HAP-1 (cell line): ENCODE measurements around the gene OR51B2.
"Not testable (repeated sequence)": the region's sequence is repeated elsewhere in the genome, so short reads cannot be mapped to it uniquely, and the experiment has no call there.

ENCODE experiments used
- DNase-seq, 2 experiments: peaks; one replicate each; pipeline ENCODE4 v3.0.0-alpha.2; 2016 to 2020; ENCODE audit warnings: low spot score in 2 of 2
- H3K27me3 ChIP-seq: fragments of 250-450 bp; sonication (Bioruptor Pico); 2 replicates; pipeline ENCODE4 v1.5.1; 2020; ENCODE audit warnings: low read depth, mild to moderate bottlenecking, moderate library complexity
- H3K36me3 ChIP-seq: fragments of 250-450 bp; sonication (Bioruptor Pico); replicated peaks from 2 replicates; pipeline ENCODE4 v1.5.1; 2020; ENCODE audit warnings: mild to moderate bottlenecking
- H3K4me1 ChIP-seq: fragments of 250-450 bp; sonication (Bioruptor Pico); 2 replicates; pipeline ENCODE4 v1.5.1; 2020; ENCODE audit warnings: mild to moderate bottlenecking
- H3K4me3 ChIP-seq: fragments of 250-450 bp; sonication (Bioruptor Pico); 2 replicates; pipeline ENCODE4 v1.5.1; 2020; ENCODE audit warnings: mild to moderate bottlenecking, moderate library complexity
- H3K9me3 ChIP-seq: fragments of 250-450 bp; sonication (Bioruptor Pico); 2 replicates; pipeline ENCODE4 v1.5.1; 2020; ENCODE audit warnings: mild to moderate bottlenecking, moderate library complexity
- in situ Hi-C: fragments of 300-500 bp; cut with MboI; formaldehyde crosslinking; loops from 3 replicates; pipeline ENCODE4 v1.14.3; 2020; ENCODE audit warnings: low sequenced_read_pairs, inconsistent platforms, mixed read lengths

OR51B2 gene

DNA sequence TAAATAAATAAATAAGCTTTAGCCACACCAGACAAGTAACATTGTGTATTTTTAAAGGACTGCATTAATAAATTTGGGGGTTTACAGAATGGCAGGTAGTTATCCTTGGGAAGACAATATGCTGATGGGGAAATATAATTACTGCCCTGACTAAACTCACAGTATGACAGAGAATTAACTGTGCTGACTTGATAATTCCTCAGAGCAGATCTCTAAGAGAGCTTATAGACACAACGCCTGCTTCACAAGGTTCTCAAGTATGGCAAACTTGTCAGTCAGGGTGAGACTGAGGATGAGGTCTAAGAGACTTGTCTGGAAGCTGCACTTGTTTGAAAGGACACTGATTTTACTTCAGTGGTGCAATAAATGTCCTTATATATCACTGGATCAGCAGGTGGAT, 25.6 kb downstream of the OR51B2 start:
- H3K4me1 ChIP-seq = no peaks in the 10 kb centered on the region
- no peaks in the 10 kb centered on the region for H3K9me3 ChIP-seq
- H3K27me3 ChIP-seq = no peaks in the 10 kb centered on the region; the same call in 1 of the 2 replicates
- H3K36me3 ChIP-seq = no peaks in the 10 kb centered on the region
- in situ Hi-C loops = no loop called here
- DNase-seq = no peak
- no peak overlapping the region for H3K4me3 ChIP-seq

DNA sequence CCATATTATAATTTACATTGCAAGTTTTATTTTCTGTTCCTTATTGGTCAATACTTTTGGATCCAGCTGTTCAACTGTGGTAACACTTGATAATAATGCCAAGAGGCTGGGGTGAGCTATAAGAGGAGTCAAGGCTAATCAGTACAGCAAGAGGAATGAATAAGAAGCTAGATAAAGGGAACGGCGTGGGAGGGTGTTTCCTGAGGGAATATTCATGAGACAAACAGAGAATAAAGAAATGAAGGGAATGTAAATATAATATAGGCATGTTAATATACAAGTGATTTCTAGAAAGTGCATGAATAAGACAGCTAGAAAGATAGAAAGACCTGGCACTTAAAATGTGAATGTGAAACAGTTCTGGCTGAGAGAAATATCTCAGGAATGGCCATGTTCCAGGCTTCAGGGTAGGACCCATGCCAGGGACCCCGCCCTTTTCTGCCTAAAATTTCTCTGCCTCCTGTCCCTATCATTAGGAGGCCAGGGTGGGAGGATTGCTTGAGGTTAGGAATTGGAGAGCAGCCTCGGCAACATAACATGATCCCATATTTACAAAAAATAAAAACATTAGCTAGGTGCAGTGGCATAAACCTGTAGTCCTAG, 26.3 kb downstream of the OR51B2 start:
- H3K9me3 ChIP-seq = no peaks in the 10 kb centered on the region
- no peak overlapping the region for H3K4me3 ChIP-seq
- no peaks in the 10 kb centered on the region; the same call in 1 of the 2 replicates for H3K27me3 ChIP-seq
- no peaks in the 10 kb centered on the region for H3K36me3 ChIP-seq
- DNase-seq = no peak
- H3K4me1 ChIP-seq = no peaks in the 10 kb centered on the region
- in situ Hi-C loops = no loop called here

DNA sequence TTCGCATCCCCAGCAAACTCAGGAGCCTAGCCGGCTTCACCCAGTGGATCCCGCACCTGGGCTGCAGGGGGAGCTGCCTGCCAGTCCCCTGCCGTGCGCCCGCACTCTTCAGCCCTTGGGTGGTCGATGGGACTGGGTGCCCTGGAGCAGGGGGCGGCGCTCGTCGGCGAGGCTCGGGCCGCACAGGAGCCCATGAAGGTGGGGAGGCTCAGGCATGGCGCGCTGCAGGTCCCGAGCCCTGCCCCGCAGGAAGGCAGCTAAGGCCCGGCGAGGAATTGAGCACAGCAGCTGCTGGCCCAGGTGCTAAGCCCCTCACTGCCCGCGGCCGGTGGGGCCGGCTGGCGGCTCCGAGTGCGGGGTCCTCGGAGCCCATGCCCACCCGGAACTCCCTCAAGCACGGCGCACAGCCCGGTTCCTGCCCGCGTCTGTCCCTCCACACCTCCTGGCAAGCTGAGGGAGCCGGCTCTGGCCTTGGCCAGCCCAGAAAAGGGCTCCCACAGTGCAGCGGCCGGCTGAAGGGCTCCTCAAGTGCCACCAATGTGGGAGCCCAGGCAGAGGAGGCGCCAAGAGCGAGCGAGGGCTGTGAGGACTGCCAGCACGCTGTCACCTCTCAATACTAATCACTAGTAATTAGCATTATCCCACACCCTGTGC, 29.6 kb downstream of the OR51B2 start:
- H3K27me3 ChIP-seq, H3K36me3 ChIP-seq, H3K9me3 ChIP-seq, DNase-seq, H3K4me3 ChIP-seq, H3K4me1 ChIP-seq, in situ Hi-C loops: not testable (repeated sequence)

DNA sequence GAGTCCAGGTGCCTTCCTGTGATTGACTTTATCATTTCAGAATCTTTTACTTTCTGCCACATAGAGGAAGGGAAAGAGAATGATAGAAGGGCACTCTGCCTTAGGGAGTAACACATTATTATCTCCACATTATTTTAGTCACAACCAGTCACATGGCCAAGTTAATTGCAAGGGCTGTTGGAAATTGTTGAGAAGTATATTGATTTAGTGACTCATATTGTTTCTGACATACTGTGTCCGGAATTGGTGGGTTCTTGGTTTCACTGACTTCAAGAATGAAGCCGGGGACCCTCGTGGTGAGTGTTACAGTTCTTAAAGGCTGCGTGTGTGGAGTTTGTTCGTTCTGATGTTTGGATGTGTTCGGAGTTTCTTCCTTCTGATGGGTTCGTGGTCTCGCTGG, 31.1 kb downstream of the OR51B2 start:
- DNase-seq = no peak
- in situ Hi-C loops = no loop called here

DNA sequence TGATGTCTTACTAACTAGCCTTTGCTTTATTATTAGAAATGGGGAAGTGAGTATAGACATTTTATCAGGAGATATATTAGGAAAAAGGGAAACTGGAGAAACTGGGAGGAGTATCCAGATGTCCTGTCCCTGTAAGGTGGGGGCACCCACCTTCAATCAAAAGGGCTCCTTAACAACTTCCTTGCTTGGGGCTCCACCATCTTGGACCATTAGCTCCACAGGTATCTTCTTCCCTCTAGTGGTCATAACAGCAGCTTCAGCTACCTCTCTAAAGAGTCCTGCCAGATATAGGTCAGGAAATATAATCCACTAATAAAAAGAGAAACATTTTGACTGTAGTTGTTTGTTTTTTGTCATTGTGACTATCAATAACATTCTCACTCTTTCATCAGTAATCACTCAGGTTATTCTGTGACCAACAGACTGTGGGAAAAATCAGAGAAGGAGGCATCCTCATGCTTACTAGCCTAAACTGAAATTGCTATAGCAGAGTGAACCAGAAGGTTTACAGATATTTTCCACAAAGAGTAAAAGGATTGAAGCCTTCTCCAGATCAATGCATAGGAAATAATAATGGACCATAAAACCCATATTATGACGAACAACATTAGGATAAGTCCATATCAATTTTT, 32.8 kb downstream of the OR51B2 start:
- Histone ChIP-seq H3K27me3 (no peaks in the 10 kb centered on the region), H3K9me3 (no peaks in the 10 kb centered on the region), H3K4me1 (no peaks in the 10 kb centered on the region), H3K4me3 (no peak overlapping the region), H3K36me3 (no peaks in the 10 kb centered on the region)
- no peak for DNase-seq
- in situ Hi-C loops = no loop called here

More for the DNA sequence above, 31.1 kb downstream of the OR51B2 start:
- Histone ChIP-seq H3K9me3 (no peaks in the 10 kb centered on the region), H3K36me3 (no peaks in the 10 kb centered on the region), H3K27me3 (no peaks in the 10 kb centered on the region; the same call in 1 of the 2 replicates), H3K4me1 (no peaks in the 10 kb centered on the region), H3K4me3 (no peak overlapping the region)

DNA sequence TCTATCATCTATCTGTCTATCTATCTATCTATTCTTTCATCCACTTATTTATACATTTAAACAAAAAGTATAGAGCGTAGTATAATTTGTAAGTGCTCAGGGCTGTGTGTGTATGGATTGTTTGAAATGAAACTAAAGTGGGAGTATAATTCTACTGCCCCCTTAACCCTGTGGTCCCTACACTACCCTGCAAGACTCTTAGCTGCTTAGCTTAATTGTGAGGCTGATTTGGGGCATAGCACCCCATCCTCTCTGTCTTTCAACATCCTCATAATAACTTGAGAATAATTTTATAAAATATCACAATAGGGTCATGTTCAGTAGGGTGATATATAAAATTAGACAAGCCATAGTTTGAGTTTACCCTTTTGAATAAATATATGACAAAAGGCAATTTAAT, 34.0 kb downstream of the OR51B2 start:
- in situ Hi-C loops = no loop called here
- no peaks in the 10 kb centered on the region for H3K36me3 ChIP-seq
- no peak overlapping the region for H3K4me3 ChIP-seq
- H3K4me1 ChIP-seq = no peaks in the 10 kb centered on the region
- no peaks in the 10 kb centered on the region for H3K27me3 ChIP-seq
- DNase-seq = no peak
- H3K9me3 ChIP-seq = no peaks in the 10 kb centered on the region

DNA sequence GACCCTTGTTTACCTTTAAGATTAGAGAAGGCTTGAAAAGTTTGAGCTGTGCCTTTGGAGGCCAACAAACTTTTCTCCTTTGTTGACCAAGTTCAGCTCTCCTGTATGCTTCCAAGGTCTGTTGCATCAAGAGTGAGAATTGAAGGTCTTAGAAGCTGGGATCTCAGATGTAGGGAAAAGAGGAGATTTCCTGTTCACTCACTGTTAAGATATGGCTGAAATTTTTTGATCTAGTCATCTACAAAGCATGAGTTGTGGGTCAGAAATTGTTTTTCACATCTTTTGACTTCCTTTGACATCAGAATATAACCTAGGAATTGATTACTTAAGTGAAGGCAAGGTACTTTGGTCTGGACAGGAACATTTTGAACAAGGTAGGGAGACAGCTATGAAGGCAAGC, 34.4 kb downstream of the OR51B2 start:
- no peak for DNase-seq
- H3K27me3 ChIP-seq = no peaks in the 10 kb centered on the region
- in situ Hi-C loops = no loop called here

DNA sequence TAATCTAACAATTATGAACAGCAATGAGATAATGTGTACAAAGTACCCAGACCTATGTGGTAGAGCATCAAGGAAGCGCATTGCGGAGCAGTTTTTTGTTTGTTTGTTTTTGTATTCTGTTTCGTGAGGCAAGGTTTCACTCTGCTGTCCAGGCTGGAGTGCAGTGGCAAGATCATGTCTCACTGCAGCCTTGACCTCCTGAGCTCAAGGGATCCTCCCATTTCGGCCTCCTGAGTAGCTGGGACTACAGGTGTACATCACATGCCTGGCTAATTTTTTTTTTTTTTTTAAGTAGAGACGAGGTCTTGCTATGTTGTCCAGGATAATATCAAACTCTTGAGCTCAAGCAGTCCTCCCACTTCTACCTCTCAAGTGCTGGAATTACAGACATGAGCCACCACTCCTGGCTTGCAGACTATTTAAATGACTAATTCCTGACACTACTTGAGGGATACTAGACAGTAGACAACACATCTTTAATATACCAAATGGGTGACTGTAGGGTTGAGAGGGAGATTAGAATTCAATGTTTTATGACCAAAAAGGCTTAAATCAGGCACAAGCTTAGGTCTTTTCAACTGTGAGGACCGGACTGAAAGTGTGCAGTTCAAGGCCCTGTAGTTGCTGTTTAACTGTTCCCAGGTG, 35.1 kb downstream of the OR51B2 start:
- in situ Hi-C loops = no loop called here
- H3K9me3 ChIP-seq = no peaks in the 10 kb centered on the region
- DNase-seq = no peak

More for the DNA sequence above, 34.4 kb downstream of the OR51B2 start:
- Histone ChIP-seq H3K4me1 (no peaks in the 10 kb centered on the region), H3K36me3 (no peaks in the 10 kb centered on the region), H3K4me3 (no peak overlapping the region), H3K9me3 (no peaks in the 10 kb centered on the region)

DNA sequence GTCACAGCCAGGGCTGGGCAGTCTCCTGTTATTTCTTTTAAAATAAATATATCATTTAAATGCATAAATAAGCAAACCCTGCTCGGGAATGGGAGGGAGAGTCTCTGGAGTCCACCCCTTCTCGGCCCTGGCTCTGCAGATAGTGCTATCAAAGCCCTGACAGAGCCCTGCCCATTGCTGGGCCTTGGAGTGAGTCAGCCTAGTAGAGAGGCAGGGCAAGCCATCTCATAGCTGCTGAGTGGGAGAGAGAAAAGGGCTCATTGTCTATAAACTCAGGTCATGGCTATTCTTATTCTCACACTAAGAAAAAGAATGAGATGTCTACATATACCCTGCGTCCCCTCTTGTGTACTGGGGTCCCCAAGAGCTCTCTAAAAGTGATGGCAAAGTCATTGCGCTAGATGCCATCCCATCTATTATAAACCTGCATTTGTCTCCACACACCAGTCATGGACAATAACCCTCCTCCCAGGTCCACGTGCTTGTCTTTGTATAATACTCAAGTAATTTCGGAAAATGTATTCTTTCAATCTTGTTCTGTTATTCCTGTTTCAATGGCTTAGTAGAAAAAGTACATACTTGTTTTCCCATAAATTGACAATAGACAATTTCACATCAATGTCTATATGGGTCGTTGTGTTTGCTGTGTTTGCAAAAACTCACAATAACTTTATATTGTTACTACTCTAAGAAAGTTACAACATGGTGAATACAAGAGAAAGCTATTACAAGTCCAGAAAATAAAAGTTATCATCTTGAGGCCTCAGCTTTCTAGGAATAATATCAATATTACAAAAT, 35.8 kb downstream of the OR51B2 start:
- Histone ChIP-seq H3K4me1 (no peaks in the 10 kb centered on the region), H3K36me3 (no peaks in the 10 kb centered on the region), H3K4me3 (no peak overlapping the region), H3K9me3 (no peaks in the 10 kb centered on the region), H3K27me3 (no peaks in the 10 kb centered on the region)
- in situ Hi-C loops = no loop called here
- DNase-seq = no peak

More for the DNA sequence above, 35.1 kb downstream of the OR51B2 start:
- H3K27me3 ChIP-seq = no peaks in the 10 kb centered on the region
- H3K4me1 ChIP-seq = no peaks in the 10 kb centered on the region
- no peaks in the 10 kb centered on the region for H3K36me3 ChIP-seq
- no peak overlapping the region for H3K4me3 ChIP-seq

DNA sequence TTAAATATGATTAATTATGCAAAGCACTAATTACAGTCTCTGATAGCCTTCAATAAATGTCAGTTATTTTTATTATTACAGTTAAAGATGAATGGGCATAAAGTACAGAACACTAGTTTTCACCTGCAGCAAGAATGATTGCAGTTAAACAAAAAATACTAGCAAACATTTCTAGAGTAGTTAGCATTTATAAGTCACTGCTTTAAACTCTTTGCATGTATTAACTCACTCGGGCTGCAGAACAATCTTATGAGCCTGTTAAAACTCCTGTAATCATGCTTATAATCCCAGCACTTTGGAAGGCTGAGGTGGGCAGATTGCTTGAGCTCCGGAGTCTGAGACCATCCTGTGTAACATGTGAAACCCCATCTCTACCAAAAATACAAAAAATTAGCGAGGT, 37.2 kb downstream of the OR51B2 start:
- no peak for DNase-seq
- H3K4me3 ChIP-seq = no peak overlapping the region

DNA sequence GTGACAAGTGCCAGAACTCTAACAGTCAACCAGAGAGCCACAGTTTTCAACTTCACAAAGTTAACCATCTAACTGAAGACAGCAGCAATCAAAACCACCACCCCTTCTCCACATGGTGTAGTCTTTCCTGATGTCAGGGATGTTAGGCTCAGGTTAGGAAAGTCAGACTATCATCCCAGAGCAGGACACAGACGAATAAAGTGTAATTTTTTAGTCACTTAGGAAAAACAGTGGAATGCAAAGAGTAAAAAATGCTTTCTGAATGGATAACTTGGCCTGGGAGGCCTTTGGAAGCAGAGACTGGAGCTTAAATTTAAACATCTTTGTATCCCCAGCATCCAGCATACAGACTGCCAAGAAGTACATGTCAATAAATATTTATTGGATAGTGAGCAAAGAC, 37.7 kb downstream of the OR51B2 start:
- H3K4me1 ChIP-seq = no peaks in the 10 kb centered on the region
- no peaks in the 10 kb centered on the region for H3K27me3 ChIP-seq
- H3K4me3 ChIP-seq = no peak overlapping the region
- no peaks in the 10 kb centered on the region for H3K36me3 ChIP-seq
- no peaks in the 10 kb centered on the region for H3K9me3 ChIP-seq
- in situ Hi-C loops = no loop called here
- DNase-seq = no peak

More for the DNA sequence above, 37.2 kb downstream of the OR51B2 start:
- no peaks in the 10 kb centered on the region for H3K27me3 ChIP-seq
- in situ Hi-C loops = no loop called here
- no peaks in the 10 kb centered on the region for H3K9me3 ChIP-seq
- H3K4me1 ChIP-seq = no peaks in the 10 kb centered on the region
- no peaks in the 10 kb centered on the region for H3K36me3 ChIP-seq

DNA sequence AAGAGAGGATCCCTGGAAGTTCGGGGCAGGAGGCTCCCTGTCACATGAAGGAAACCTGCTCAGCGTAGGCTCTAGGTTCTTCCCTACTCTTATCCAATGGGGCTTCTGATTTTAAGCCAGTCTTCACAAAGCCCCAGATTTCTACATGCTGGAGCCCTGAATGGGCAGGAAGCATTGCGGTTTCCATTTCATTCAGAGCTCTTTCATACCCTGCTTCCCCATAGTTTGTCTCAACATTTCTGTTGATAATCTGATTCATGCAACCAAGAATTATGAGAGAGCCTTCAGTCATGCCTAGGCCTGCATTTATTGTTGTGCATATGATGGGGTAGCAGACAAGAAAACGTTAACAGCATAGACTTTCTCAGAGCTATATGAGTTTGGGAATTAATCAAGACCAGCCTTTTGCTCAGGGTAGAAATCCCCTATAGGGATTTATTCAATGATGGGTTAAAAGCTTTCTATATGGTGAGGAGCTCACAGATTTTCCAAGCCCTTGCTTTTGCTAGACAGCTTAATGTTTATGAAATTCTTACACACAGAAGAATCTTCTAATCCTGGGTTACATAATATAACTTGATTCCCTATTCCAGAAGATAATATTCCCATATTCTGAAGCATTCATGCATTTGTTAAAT, 38.3 kb downstream of the OR51B2 start:
- in situ Hi-C loops = no loop called here
- Histone ChIP-seq H3K4me1 (no peaks in the 10 kb centered on the region), H3K4me3 (no peak overlapping the region), H3K9me3 (no peaks in the 10 kb centered on the region), H3K36me3 (no peaks in the 10 kb centered on the region), H3K27me3 (no peaks in the 10 kb centered on the region)
- DNase-seq = no peak

DNA sequence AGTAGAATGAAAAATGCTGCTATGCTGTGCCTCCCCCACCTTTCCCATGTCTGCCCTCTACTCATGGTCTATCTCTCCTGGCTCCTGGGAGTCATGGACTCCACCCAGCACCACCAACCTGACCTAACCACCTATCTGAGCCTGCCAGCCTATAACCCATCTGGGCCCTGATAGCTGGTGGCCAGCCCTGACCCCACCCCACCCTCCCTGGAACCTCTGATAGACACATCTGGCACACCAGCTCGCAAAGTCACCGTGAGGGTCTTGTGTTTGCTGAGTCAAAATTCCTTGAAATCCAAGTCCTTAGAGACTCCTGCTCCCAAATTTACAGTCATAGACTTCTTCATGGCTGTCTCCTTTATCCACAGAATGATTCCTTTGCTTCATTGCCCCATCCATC, 39.5 kb downstream of the OR51B2 start:
- no peak overlapping the region for H3K4me3 ChIP-seq
- in situ Hi-C loops = no loop called here
- H3K4me1 ChIP-seq = no peaks in the 10 kb centered on the region
- no peaks in the 10 kb centered on the region for H3K27me3 ChIP-seq
- H3K9me3 ChIP-seq = no peaks in the 10 kb centered on the region
- no peak for DNase-seq
- H3K36me3 ChIP-seq = no peaks in the 10 kb centered on the region
